HEK293T (cell line): ENCODE measurements around the gene ILKAP.
A peak's percentile ranks its signal among the peaks of the same experiment; 100 is the strongest.

ENCODE experiments used
- CTCF ChIA-PET: fragments of 350-600 bp; formaldehyde crosslinking; extraction: SDS; loops from one replicate; lab custom pipeline; 2021; ENCODE audit warnings: antibody characterized with exemption, inconsistent platforms; lab: Yijun Ruan, JAX
- POLR2A ChIA-PET: fragments of 350-600 bp; formaldehyde crosslinking; extraction: SDS; loops from one replicate; lab custom pipeline; 2020; ENCODE audit warnings: antibody characterized with exemption, inconsistent platforms; lab: Yijun Ruan, JAX
- DNase-seq: peaks from one replicate; pipeline ENCODE4 v3.0.0; 2012; ENCODE audit warnings: mixed read lengths; ENCODE audit errors: extremely low spot score
- ARNT ChIP-seq: fragments of 450-650 bp; IDR thresholded peaks from 2 replicates; pipeline ENCODE4 v1.6.1; 2017; ENCODE audit warnings: mild to moderate bottlenecking
- BHLHE40 ChIP-seq: fragments of 450-650 bp; IDR thresholded peaks from 2 replicates; pipeline ENCODE4 v1.6.1; 2016; ENCODE audit warnings: mild to moderate bottlenecking, moderate library complexity, borderline replicate concordance
- CTBP1 ChIP-seq: fragments of 450-650 bp; IDR thresholded peaks from 2 replicates; pipeline ENCODE4 v1.6.1; 2016; ENCODE audit warnings: borderline replicate concordance
- ELF4 ChIP-seq: fragments of 450-650 bp; IDR thresholded peaks from 2 replicates; pipeline ENCODE4 v1.6.1; 2017; ENCODE audit warnings: antibody characterized with exemption
- FOXA1 ChIP-seq: fragments of 450-650 bp; IDR thresholded peaks from 2 replicates; pipeline ENCODE4 v1.6.1; 2016; ENCODE audit warnings: mild to moderate bottlenecking
- FOXK2 ChIP-seq: fragments of 450-650 bp; IDR thresholded peaks from 2 replicates; pipeline ENCODE4 v1.6.1; 2016; ENCODE audit warnings: mild to moderate bottlenecking
- FOXM1 ChIP-seq: fragments of 450-650 bp; IDR thresholded peaks from 2 replicates; pipeline ENCODE4 v1.6.1; 2017; ENCODE audit warnings: mild to moderate bottlenecking, borderline replicate concordance
- HDGF ChIP-seq: fragments of 450-650 bp; IDR thresholded peaks from 2 replicates; pipeline ENCODE4 v1.6.1; 2017; ENCODE audit warnings: antibody characterized with exemption, borderline replicate concordance
- L3MBTL2 ChIP-seq: fragments of 450-650 bp; conservative IDR thresholded peaks from 2 replicates; pipeline ENCODE4 v1.6.1; 2016; ENCODE audit warnings: mild to moderate bottlenecking
- LEF1 ChIP-seq: fragments of 450-650 bp; IDR thresholded peaks from 2 replicates; pipeline ENCODE4 v1.6.1; 2017; ENCODE audit warnings: mild to moderate bottlenecking, borderline replicate concordance
- NFRKB ChIP-seq: fragments of 450-650 bp; IDR thresholded peaks from 2 replicates; pipeline ENCODE4 v1.6.1; 2016; ENCODE audit warnings: mild to moderate bottlenecking, moderate library complexity
- SP1 ChIP-seq: fragments of 450-650 bp; IDR thresholded peaks from 2 replicates; pipeline ENCODE4 v1.6.1; 2017
- SUZ12 ChIP-seq: fragments of 450-650 bp; IDR thresholded peaks from 2 replicates; pipeline ENCODE4 v1.6.1; 2016; ENCODE audit warnings: mild to moderate bottlenecking
- TARDBP ChIP-seq: fragments of 450-650 bp; IDR thresholded peaks from 2 replicates; pipeline ENCODE4 v1.6.1; 2016
- ZNF384 ChIP-seq: fragments of 450-650 bp; IDR thresholded peaks from 2 replicates; pipeline ENCODE4 v1.6.1; 2016
- TF ChIP-seq, protein P1 (sequence below): fragments of 450-650 bp; IDR thresholded peaks from 2 replicates; pipeline ENCODE4 v1.6.1; 2016

Gene ILKAP

GRCh38 chr2:238207006-238207405, 3.5 kb upstream of the ILKAP start:
- CTCF ChIA-PET: interaction anchor here (0.5 kb wide), 1 partner anchor 463 kb away, joined by 3 read pairs; no protein-coding TSS in a partner anchor
- no peak for DNase-seq
- POLR2A ChIA-PET: no interaction called here

DNA sequence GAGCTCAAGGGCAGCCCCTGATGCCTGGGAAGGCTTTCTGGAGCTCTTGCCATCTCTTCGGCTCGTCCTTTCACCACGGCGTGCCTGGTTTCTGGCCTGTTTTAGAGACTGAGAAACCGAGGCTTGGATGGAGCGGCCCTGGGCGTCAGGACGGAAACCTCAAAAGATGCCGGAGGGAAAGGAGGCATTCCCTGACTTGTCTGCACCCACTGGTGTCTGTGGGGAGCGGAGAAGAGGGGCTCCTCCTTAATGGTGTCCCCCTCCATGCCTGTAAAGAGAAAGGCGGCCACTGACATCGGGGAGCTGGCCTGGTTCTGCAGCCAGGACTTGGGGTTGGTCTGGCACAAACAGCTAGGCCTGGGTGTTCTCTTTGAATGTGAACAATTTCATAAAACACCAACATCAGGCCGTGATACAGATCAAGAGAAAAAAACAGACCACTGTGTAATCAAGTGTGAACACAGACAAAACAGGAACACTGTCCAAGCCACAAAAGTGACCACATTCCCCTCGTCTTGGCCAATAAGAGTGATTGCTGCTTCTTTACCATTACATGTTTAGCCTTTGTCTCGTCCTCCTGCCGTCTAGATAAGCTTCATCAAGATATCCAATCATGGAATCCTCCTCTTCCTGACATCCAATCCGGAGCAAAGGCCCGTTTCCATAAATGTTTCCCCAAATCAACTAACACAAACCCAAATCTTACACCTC, 633 bp upstream of the ILKAP start:
- TF ChIP-seq BHLHE40 (no peak), LEF1 (no peak), L3MBTL2 (no peak), TARDBP (no peak), ELF4 (no peak), SP1 (no peak), NFRKB (no peak), CTBP1 (no peak), FOXA1 (no peak), SUZ12 (no peak), ZNF384 (no peak), HDGF (no peak), FOXK2 (no peak), FOXM1 (no peak), ARNT (no peak)
- TF ChIP-seq, protein P1, sequence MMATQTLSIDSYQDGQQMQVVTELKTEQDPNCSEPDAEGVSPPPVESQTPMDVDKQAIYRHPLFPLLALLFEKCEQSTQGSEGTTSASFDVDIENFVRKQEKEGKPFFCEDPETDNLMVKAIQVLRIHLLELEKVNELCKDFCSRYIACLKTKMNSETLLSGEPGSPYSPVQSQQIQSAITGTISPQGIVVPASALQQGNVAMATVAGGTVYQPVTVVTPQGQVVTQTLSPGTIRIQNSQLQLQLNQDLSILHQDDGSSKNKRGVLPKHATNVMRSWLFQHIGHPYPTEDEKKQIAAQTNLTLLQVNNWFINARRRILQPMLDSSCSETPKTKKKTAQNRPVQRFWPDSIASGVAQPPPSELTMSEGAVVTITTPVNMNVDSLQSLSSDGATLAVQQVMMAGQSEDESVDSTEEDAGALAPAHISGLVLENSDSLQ: no peak
- ChIA-PET CTCF (no interaction called here), POLR2A (interaction anchor here (0.5 to 3.1 kb wide), 9 partner anchors 9 to 494 kb away, joined by 3 to 11 read pairs (median 4); partner anchors contain the start of gene HES6)
- DNase-seq: no peak

More at GRCh38 chr2:238207006-238207405, 3.5 kb upstream of the ILKAP start:
- TF ChIP-seq FOXM1 (no peak), BHLHE40 (no peak), ARNT (no peak), NFRKB (no peak), ELF4 (no peak), HDGF (no peak), TARDBP (no peak), CTBP1 (no peak), FOXA1 (no peak), L3MBTL2 (no peak)
- TF ChIP-seq, protein P1: no peak

DNA sequence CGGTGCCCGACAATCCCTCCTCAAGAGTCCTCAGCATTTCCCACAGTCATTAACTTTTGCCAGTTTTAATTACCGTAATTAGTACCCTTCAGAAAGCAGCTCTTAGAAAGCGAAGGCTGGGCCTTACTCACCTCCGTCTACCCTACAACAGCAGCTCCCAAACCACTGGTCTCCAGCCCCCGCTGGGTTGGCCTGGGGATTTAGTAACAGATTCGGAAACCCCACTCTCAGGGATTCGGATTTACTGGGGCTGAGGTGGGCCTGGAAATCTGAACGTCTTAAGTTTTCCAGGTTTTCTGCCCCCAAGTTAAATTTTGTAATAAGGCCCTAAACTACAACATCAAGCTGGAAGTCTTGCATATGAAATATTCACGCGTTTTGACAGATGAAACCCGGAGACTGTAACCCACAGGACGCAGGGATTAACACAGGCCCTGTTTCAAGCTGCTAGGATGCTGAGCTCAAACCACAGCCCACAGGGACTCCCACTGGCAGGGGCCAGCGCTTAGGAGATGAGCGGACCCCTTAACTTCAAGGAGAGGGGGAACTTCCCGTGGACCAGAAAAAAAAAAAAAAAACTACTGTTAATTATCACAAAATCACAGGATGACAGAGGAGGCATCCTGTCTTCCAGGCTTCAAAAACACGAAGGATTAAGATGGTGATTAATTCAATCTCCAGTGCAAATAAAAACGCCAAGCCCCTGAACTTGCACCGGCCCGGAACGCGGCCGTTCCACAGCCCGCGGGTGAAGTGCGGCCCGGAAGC, 985 bp downstream of the ILKAP start:
- TF ChIP-seq TARDBP: no peak
- no peak for TF ChIP-seq ZNF384
- TF ChIP-seq SP1: no peak
- no peak for TF ChIP-seq FOXA1
- TF ChIP-seq SUZ12: no peak
- TF ChIP-seq FOXK2: no peak
- no peak for TF ChIP-seq BHLHE40
- no peak for TF ChIP-seq ARNT
- TF ChIP-seq HDGF: no peak
- no peak for TF ChIP-seq L3MBTL2
- ChIA-PET POLR2A (interaction anchor here (1.6 to 3.1 kb wide), 2 partner anchors 14 to 37 kb away, joined by 4 to 11 read pairs; partner anchors contain the start of gene HES6), CTCF (no interaction called here)
- DNase-seq: peak; percentile 19

DNA sequence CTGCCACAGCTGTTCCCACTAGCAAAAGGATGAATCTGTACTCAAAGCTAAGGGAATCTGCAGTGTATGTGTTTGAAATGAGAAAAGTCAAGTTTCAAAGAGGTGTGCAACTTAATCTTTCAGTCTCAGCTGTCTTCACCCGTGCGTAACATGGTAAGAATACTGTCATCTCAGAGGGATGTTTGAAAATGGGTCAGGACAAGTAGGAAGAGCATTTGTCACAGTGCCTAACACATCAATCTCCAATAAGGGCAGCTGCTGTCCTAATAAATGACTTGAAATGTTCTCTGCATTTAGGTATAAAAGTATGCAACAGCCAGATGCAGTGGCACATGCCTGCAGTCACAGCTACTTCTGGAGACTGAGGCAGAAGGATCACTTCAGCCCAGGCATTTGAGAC, 13.1 kb downstream of the ILKAP start:
- no peak for DNase-seq
- POLR2A ChIA-PET: no interaction called here
- CTCF ChIA-PET: interaction anchor here (0.7 kb wide), 1 partner anchor 19 kb away, joined by 7 read pairs; no protein-coding TSS in a partner anchor
- TF ChIP-seq FOXM1 (no peak), BHLHE40 (no peak), FOXK2 (no peak), ARNT (no peak), CTBP1 (no peak), SUZ12 (no peak), HDGF (no peak), LEF1 (no peak), TARDBP (no peak), NFRKB (no peak), SP1 (no peak), L3MBTL2 (no peak), ZNF384 (no peak), ELF4 (no peak), FOXA1 (no peak)
- TF ChIP-seq, protein P1: no peak
